ENCODE results near the gene HSPE1. TPM values are rescaled to one million over a fixed set of nuclear protein-coding genes. Genes with fewer than 3 reads are reported as not detected.

Gene HSPE1
- total RNA-seq, 1 experiment from 2014 or later, result 291 TPM

DNA sequence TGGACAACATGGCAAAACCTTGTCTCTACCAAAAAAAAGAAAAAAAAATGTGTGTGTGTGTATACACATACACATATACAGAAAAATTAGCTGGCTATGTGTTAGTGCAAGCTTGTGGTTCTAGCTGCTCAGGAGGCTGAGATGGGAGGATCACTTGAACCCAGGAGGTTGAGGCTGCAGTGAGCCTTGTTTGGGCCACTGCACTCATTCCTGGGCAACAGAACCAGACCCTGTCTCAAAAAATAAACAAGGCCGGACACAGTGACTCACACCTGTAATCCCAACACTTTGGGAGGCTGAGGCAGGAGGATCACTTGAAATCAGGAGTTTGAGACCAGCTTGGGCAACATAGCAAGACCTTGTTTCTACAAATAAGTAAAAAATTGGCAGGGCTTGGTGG is 44.8 kb upstream of the HSPE1 start:
- DNase-seq (ENCODE audit: low read depth, low spot score) (no peak), ATAC-seq (no peak)
- TF ChIP-seq SP1 (IDR thresholded peaks at IDR 0.05; ENCODE audit: low read depth) (no peak), CBX3 (IDR thresholded peaks at IDR 0.05; ENCODE audit: low read depth) (no peak), FOSL1 (IDR thresholded peaks at IDR 0.05; ENCODE audit: low read depth) (no peak), SIN3A (IDR thresholded peaks at IDR 0.05; ENCODE audit: low read depth) (no peak), POLR2AphosphoS5 (IDR thresholded peaks at IDR 0.05; ENCODE audit: low read depth, low read length) (no peak), TCF7L2 (IDR thresholded peaks at IDR 0.05; ENCODE audit: borderline replicate concordance, extremely low read depth, insufficient read depth, insufficient read length) (no peak), ZFX (IDR thresholded peaks at IDR 0.05) (no peak), CEBPB (IDR thresholded peaks at IDR 0.05; ENCODE audit: low read depth) (no peak)
- TF ChIP-seq, protein P1, sequence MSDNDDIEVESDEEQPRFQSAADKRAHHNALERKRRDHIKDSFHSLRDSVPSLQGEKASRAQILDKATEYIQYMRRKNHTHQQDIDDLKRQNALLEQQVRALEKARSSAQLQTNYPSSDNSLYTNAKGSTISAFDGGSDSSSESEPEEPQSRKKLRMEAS (IDR thresholded peaks at IDR 0.05), result no peak
- TF ChIP-seq, protein P2, sequence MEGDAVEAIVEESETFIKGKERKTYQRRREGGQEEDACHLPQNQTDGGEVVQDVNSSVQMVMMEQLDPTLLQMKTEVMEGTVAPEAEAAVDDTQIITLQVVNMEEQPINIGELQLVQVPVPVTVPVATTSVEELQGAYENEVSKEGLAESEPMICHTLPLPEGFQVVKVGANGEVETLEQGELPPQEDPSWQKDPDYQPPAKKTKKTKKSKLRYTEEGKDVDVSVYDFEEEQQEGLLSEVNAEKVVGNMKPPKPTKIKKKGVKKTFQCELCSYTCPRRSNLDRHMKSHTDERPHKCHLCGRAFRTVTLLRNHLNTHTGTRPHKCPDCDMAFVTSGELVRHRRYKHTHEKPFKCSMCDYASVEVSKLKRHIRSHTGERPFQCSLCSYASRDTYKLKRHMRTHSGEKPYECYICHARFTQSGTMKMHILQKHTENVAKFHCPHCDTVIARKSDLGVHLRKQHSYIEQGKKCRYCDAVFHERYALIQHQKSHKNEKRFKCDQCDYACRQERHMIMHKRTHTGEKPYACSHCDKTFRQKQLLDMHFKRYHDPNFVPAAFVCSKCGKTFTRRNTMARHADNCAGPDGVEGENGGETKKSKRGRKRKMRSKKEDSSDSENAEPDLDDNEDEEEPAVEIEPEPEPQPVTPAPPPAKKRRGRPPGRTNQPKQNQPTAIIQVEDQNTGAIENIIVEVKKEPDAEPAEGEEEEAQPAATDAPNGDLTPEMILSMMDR (IDR thresholded peaks at IDR 0.05 in 2 of 3, conservative IDR thresholded peaks at IDR 0.05 in 1 of 3; ENCODE audit: borderline replicate concordance in 1 of 3, insufficient read depth in 1 of 3, low read depth in 2 of 3, low read length in 2 of 3), result no peak
- TF ChIP-seq, protein P3, sequence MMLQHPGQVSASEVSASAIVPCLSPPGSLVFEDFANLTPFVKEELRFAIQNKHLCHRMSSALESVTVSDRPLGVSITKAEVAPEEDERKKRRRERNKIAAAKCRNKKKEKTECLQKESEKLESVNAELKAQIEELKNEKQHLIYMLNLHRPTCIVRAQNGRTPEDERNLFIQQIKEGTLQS (IDR thresholded peaks at IDR 0.05), result no peak
- TF ChIP-seq, protein P4, sequence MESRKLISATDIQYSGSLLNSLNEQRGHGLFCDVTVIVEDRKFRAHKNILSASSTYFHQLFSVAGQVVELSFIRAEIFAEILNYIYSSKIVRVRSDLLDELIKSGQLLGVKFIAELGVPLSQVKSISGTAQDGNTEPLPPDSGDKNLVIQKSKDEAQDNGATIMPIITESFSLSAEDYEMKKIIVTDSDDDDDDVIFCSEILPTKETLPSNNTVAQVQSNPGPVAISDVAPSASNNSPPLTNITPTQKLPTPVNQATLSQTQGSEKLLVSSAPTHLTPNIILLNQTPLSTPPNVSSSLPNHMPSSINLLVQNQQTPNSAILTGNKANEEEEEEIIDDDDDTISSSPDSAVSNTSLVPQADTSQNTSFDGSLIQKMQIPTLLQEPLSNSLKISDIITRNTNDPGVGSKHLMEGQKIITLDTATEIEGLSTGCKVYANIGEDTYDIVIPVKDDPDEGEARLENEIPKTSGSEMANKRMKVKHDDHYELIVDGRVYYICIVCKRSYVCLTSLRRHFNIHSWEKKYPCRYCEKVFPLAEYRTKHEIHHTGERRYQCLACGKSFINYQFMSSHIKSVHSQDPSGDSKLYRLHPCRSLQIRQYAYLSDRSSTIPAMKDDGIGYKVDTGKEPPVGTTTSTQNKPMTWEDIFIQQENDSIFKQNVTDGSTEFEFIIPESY (IDR thresholded peaks at IDR 0.05; ENCODE audit: extremely low read depth, insufficient replicate concordance, low read length), result no peak
- TF ChIP-seq, protein P5, sequence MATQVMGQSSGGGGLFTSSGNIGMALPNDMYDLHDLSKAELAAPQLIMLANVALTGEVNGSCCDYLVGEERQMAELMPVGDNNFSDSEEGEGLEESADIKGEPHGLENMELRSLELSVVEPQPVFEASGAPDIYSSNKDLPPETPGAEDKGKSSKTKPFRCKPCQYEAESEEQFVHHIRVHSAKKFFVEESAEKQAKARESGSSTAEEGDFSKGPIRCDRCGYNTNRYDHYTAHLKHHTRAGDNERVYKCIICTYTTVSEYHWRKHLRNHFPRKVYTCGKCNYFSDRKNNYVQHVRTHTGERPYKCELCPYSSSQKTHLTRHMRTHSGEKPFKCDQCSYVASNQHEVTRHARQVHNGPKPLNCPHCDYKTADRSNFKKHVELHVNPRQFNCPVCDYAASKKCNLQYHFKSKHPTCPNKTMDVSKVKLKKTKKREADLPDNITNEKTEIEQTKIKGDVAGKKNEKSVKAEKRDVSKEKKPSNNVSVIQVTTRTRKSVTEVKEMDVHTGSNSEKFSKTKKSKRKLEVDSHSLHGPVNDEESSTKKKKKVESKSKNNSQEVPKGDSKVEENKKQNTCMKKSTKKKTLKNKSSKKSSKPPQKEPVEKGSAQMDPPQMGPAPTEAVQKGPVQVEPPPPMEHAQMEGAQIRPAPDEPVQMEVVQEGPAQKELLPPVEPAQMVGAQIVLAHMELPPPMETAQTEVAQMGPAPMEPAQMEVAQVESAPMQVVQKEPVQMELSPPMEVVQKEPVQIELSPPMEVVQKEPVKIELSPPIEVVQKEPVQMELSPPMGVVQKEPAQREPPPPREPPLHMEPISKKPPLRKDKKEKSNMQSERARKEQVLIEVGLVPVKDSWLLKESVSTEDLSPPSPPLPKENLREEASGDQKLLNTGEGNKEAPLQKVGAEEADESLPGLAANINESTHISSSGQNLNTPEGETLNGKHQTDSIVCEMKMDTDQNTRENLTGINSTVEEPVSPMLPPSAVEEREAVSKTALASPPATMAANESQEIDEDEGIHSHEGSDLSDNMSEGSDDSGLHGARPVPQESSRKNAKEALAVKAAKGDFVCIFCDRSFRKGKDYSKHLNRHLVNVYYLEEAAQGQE (IDR thresholded peaks at IDR 0.05; ENCODE audit: low read depth), result no peak
- Histone ChIP-seq H2AFZ (ENCODE audit: low read depth, low read length, poor library complexity, severe bottlenecking) (no peak overlapping the region), H3K9ac (ENCODE audit: low read length) (no peak overlapping the region), H3K4me1 (ENCODE audit: control insufficient read depth in 1 of 2, insufficient read depth in 2 of 2, low read length in 2 of 2) (peaks cover 4 to 13% of the 10 kb centered on the region in 2 experiments; a peak in 2 of 4 replicates), H3K9me3 (ENCODE audit: control insufficient read depth in 1 of 2, insufficient read depth in 1 of 2, low read depth in 1 of 2, low read length in 2 of 2) (no peaks in the 10 kb centered on the region), H3K27me3 (ENCODE audit: insufficient read depth, low read length) (no peaks in the 10 kb centered on the region), H3K36me3 (ENCODE audit: control insufficient read depth in 1 of 2, insufficient read depth in 2 of 2, low read length in 2 of 2) (no peaks in the 10 kb centered on the region; a peak in 1 of 4 replicates), H3K4me2 (ENCODE audit: low read length) (no peak overlapping the region), H3K4me3 (replicated peaks in 1 of 2; ENCODE audit: low read depth in 1 of 2, low read length in 2 of 2) (no peak overlapping the region), H3K27ac (ENCODE audit: low read depth, low read length) (no peak overlapping the region), H3K79me2 (ENCODE audit: insufficient read depth, low read length) (peaks cover 61% of the 10 kb centered on the region), H3K9me2 (ENCODE audit: insufficient read depth) (no peaks in the 10 kb centered on the region), H4K20me1 (ENCODE audit: insufficient read depth) (no peaks in the 10 kb centered on the region)
- BruUV-seq (replicated peaks), result no TSS peak
- RAD21 ChIA-PET (ENCODE audit: low non-redundant PET in 1 of 2, low total read pairs in 2 of 2, uncharacterized antibody in 2 of 2, unreplicated experiment in 2 of 2), result no interaction called here
- intact Hi-C loops (cut with micrococcal nuclease), result no loop called here
- POLR2A ChIA-PET, result no interaction called here
- CTCF ChIA-PET, result no interaction called here
